SK-N-SH (cell line): ENCODE measurements around the gene SLC12A7. TPM values are rescaled to one million over a fixed set of nuclear protein-coding genes. Genes with fewer than 3 reads are reported as not detected.

ENCODE experiments used
- CTCF ChIA-PET: fragments of 300-600, 350-600 bp; formaldehyde crosslinking; extraction: SDS; loops from one replicate; lab custom pipeline; 2021; lab: Yijun Ruan, JAX
- POLR2A ChIA-PET: fragments of 350-600 bp; sonication (Branson Sonifier 250); formaldehyde crosslinking; extraction: SDS; loops from one replicate; lab custom pipeline; 2020; ENCODE audit warnings: antibody characterized with exemption, inconsistent platforms; lab: Yijun Ruan, JAX
- DNase-seq: peaks from one replicate; pipeline ENCODE4 v3.0.0; 2012
- H2AFZ ChIP-seq: fragments of 200-600 bp; sonication (generic); 2 replicates; pipeline ENCODE4 v1.8.1; 2016; ENCODE audit warnings: antibody characterized with exemption, mild to moderate bottlenecking, low read depth
- H3F3A ChIP-seq: fragments of 200-600 bp; sonication (generic); replicated peaks from 2 replicates; pipeline ENCODE3; 2016; ENCODE audit warnings: antibody characterized with exemption, mild to moderate bottlenecking; ENCODE audit not compliant: insufficient read depth
- H3K27ac ChIP-seq, 2 experiments: fragments of 200-500 bp in 1 of 2; fragments of 200-600 bp in 1 of 2; sonication (Bioruptor generic) in 1 of 2; sonication (generic), shearing (Covaris generic) in 1 of 2; 2 replicates each; pipeline versions ENCODE4 v1.5.1 to v1.6.1; 2014 to 2016; ENCODE audit warnings: low read depth in 2 of 2, inconsistent platforms in 1 of 2, low read length in 1 of 2, mild to moderate bottlenecking in 1 of 2, mixed read lengths in 1 of 2
- H3K27me3 ChIP-seq: fragments of 200-600 bp; sonication (generic), shearing (Covaris generic); 2 replicates; pipeline ENCODE4 v1.6.1; 2016; ENCODE audit warnings: mixed run types; ENCODE audit not compliant: insufficient read depth
- H3K36me3 ChIP-seq, 2 experiments: fragments of 200-500 bp in 1 of 2; fragments of 200-600 bp in 1 of 2; sonication (Bioruptor generic) in 1 of 2; sonication (generic) in 1 of 2; replicated peaks in 1 of 2; 2 replicates each; pipeline versions ENCODE3 to v1.5.1; 2014 to 2016; ENCODE audit warnings: low read length in 1 of 2, mild to moderate bottlenecking in 1 of 2; ENCODE audit not compliant: insufficient read depth in 2 of 2, control insufficient read depth in 1 of 2
- H3K4me1 ChIP-seq, 2 experiments: fragments of 200-500 bp in 1 of 2; fragments of 200-600 bp in 1 of 2; sonication (Bioruptor generic) in 1 of 2; sonication (generic), shearing (Covaris generic) in 1 of 2; 2 replicates each; pipeline versions ENCODE4 v1.5.1 to v1.6.1; 2014 to 2016; ENCODE audit warnings: low read depth in 1 of 2, low read length in 1 of 2, mixed run types in 1 of 2; ENCODE audit not compliant: insufficient read depth in 2 of 2, control insufficient read depth in 1 of 2
- H3K4me2 ChIP-seq: fragments of 200-600 bp; sonication (generic), shearing (Covaris generic); 2 replicates; pipeline ENCODE4 v1.6.1; 2017; ENCODE audit warnings: mixed run types
- H3K4me3 ChIP-seq, 2 experiments: fragments of 200-500 bp in 1 of 2; fragments of 200-600 bp in 1 of 2; sonication (Bioruptor generic) in 1 of 2; sonication (generic), shearing (Covaris generic) in 1 of 2; 2 replicates each; pipeline versions ENCODE4 v1.5.1 to v1.8.1; 2014 to 2016; ENCODE audit warnings: low read depth in 2 of 2, inconsistent platforms in 1 of 2, low read length in 1 of 2, mild to moderate bottlenecking in 1 of 2, mixed read lengths in 1 of 2, moderate library complexity in 1 of 2
- H3K79me2 ChIP-seq: fragments of 200-600 bp; sonication (generic); 2 replicates; pipeline ENCODE4 v1.8.1; 2017; ENCODE audit warnings: mild to moderate bottlenecking; ENCODE audit not compliant: insufficient read depth
- H3K9ac ChIP-seq: fragments of 200-600 bp; sonication (generic); 2 replicates; pipeline ENCODE4 v1.6.1; 2017; ENCODE audit warnings: mixed run types
- H3K9me2 ChIP-seq: fragments of 200-600 bp; sonication (generic); 2 replicates; pipeline ENCODE4 v1.6.1; 2017; ENCODE audit warnings: mixed run types
- H3K9me3 ChIP-seq: fragments of 200-600 bp; sonication (generic); 2 replicates; pipeline ENCODE4 v1.6.1; 2017; ENCODE audit warnings: mixed run types, mild to moderate bottlenecking, moderate library complexity
- H4K20me1 ChIP-seq: fragments of 200-600 bp; sonication (generic); 2 replicates; pipeline ENCODE4 v1.6.1; 2017; ENCODE audit warnings: mild to moderate bottlenecking, mixed run types; ENCODE audit not compliant: insufficient read depth
- ELF1 ChIP-seq: IDR thresholded peaks from 2 replicates; pipeline ENCODE4 v1.4.0; 2012
- EP300 ChIP-seq, 2 experiments: IDR thresholded peaks; 2 replicates each; pipeline versions ENCODE4 v1.4.0 to v1.6.1; 2012; ENCODE audit warnings: borderline replicate concordance in 1 of 2, low read depth in 1 of 2, low read length in 1 of 2
- EZH2phosphoT487 ChIP-seq: fragments of 200-600 bp; sonication (generic); IDR thresholded peaks from 2 replicates; pipeline ENCODE4 v1.6.1; 2017; ENCODE audit warnings: low read depth, mixed run types, mild to moderate bottlenecking, antibody characterized with exemption, moderate library complexity, borderline replicate concordance
- FOXJ3 ChIP-seq: sonication (generic); formaldehyde crosslinking; IDR thresholded peaks from 2 replicates; pipeline ENCODE4 v1.5.1; 2020; ENCODE audit warnings: mild to moderate bottlenecking, missing genetic modification reagents
- FOXM1 ChIP-seq: IDR thresholded peaks from 2 replicates; pipeline ENCODE4 v1.4.0; 2012; ENCODE audit warnings: low read depth, mild to moderate bottlenecking
- GABPA ChIP-seq: IDR thresholded peaks from 2 replicates; pipeline ENCODE4 v1.4.0; 2012; ENCODE audit warnings: low read depth, mild to moderate bottlenecking
- JUND ChIP-seq: IDR thresholded peaks from 2 replicates; pipeline ENCODE4 v1.4.0; 2012
- NFIC ChIP-seq: IDR thresholded peaks from 2 replicates; pipeline ENCODE4 v1.4.0; 2012; ENCODE audit warnings: borderline replicate concordance
- POLR2AphosphoS5 ChIP-seq: IDR thresholded peaks from 2 replicates; pipeline ENCODE4 v1.6.1; 2012; ENCODE audit warnings: low read depth, low read length
- RCOR1 ChIP-seq: fragments of 150-350 bp; IDR thresholded peaks from 2 replicates; pipeline ENCODE4 v1.6.1; 2017; ENCODE audit warnings: antibody characterized with exemption, low read length
- SMC3 ChIP-seq: IDR thresholded peaks from 2 replicates; pipeline ENCODE4 v1.6.1; 2012; ENCODE audit warnings: low read depth, low read length, improper control_type of control experiment
- TCF12 ChIP-seq: IDR thresholded peaks from 2 replicates; pipeline ENCODE4 v1.4.0; 2012
- TEAD4 ChIP-seq: IDR thresholded peaks from 2 replicates; pipeline ENCODE4 v1.4.0; 2012; ENCODE audit warnings: mild to moderate bottlenecking, borderline replicate concordance; ENCODE audit not compliant: insufficient read depth
- WGBS: methylation state at CpG from one replicate; pipeline ENCODE4 v1.1.6; 2017; ENCODE audit warnings: low lambda C conversion rate; 5-methylcytosine and 5-hydroxymethylcytosine counted together
- polyA plus RNA-seq, 3 experiments: library from polyadenylated mRNA; depleted of rRNA; stranded (reverse); fragments of >200 nt; gene quantifications; 2 replicates each; pipeline ENCODE4 v1.2.3, GENCODE V29; 2012
- TF ChIP-seq, protein P1 (sequence below): IDR thresholded peaks from 2 replicates; pipeline ENCODE4 v1.4.0; 2012; ENCODE audit warnings: low read depth
- TF ChIP-seq, protein P2 (sequence below): fragments of 150-350 bp; IDR thresholded peaks from 2 replicates; pipeline ENCODE4 v1.6.1; 2016; ENCODE audit warnings: mild to moderate bottlenecking, low read depth, low read length
- TF ChIP-seq, protein P3 (sequence below): IDR thresholded peaks from 2 replicates; pipeline ENCODE4 v1.4.0; 2012; ENCODE audit warnings: low read depth, borderline replicate concordance
- TF ChIP-seq, protein P4 (sequence below): IDR thresholded peaks from 2 replicates; pipeline ENCODE4 v1.4.0; 2012; ENCODE audit warnings: low read depth, borderline replicate concordance
- TF ChIP-seq, protein P5 (sequence below): IDR thresholded peaks from 2 replicates; pipeline ENCODE4 v1.6.1; 2012; ENCODE audit warnings: mild to moderate bottlenecking, low read depth, low read length, moderate library complexity
- TF ChIP-seq, protein P6 (sequence below): IDR thresholded peaks from 2 replicates; pipeline ENCODE4; 2012

SLC12A7 gene
- polyA plus RNA-seq, 1 of the 3 experiments (the other 2 are of a cell fraction): 2.6 TPM

DNA sequence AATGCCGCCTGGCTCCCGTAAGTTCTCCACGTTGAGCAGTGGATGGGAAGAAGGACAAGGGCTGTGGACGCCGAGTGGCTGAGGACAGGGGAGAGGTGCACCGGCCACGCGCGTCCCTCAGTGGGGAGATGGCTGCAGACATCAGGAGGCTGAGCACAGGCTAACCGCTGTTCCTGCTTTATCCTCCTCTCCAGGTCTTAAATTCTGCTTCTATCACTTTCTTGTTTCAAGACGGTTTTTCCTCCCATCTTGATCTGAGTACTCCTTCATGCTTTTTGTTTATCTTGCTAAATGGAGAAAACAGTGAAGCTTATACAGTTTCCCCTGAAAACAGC, 47.4 kb upstream of the SLC12A7 start (continued):
- no peak for TF ChIP-seq ELF1
- TF ChIP-seq, protein P1, sequence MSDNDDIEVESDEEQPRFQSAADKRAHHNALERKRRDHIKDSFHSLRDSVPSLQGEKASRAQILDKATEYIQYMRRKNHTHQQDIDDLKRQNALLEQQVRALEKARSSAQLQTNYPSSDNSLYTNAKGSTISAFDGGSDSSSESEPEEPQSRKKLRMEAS: no peak
- TF ChIP-seq GABPA: no peak
- no peak for TF ChIP-seq RCOR1
- TF ChIP-seq, protein P2, sequence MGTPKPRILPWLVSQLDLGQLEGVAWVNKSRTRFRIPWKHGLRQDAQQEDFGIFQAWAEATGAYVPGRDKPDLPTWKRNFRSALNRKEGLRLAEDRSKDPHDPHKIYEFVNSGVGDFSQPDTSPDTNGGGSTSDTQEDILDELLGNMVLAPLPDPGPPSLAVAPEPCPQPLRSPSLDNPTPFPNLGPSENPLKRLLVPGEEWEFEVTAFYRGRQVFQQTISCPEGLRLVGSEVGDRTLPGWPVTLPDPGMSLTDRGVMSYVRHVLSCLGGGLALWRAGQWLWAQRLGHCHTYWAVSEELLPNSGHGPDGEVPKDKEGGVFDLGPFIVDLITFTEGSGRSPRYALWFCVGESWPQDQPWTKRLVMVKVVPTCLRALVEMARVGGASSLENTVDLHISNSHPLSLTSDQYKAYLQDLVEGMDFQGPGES: no peak
- no peak for TF ChIP-seq POLR2AphosphoS5
- TF ChIP-seq, protein P3, sequence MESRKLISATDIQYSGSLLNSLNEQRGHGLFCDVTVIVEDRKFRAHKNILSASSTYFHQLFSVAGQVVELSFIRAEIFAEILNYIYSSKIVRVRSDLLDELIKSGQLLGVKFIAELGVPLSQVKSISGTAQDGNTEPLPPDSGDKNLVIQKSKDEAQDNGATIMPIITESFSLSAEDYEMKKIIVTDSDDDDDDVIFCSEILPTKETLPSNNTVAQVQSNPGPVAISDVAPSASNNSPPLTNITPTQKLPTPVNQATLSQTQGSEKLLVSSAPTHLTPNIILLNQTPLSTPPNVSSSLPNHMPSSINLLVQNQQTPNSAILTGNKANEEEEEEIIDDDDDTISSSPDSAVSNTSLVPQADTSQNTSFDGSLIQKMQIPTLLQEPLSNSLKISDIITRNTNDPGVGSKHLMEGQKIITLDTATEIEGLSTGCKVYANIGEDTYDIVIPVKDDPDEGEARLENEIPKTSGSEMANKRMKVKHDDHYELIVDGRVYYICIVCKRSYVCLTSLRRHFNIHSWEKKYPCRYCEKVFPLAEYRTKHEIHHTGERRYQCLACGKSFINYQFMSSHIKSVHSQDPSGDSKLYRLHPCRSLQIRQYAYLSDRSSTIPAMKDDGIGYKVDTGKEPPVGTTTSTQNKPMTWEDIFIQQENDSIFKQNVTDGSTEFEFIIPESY: no peak
- TF ChIP-seq FOXM1: no peak
- TF ChIP-seq, protein P4, sequence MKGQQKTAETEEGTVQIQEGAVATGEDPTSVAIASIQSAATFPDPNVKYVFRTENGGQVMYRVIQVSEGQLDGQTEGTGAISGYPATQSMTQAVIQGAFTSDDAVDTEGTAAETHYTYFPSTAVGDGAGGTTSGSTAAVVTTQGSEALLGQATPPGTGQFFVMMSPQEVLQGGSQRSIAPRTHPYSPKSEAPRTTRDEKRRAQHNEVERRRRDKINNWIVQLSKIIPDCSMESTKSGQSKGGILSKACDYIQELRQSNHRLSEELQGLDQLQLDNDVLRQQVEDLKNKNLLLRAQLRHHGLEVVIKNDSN: no peak
- TF ChIP-seq EP300 (IDR thresholded peaks at IDR 0.05; ENCODE audit: borderline replicate concordance in 1 of 2, low read depth in 1 of 2, low read length in 1 of 2): no peak

DNA sequence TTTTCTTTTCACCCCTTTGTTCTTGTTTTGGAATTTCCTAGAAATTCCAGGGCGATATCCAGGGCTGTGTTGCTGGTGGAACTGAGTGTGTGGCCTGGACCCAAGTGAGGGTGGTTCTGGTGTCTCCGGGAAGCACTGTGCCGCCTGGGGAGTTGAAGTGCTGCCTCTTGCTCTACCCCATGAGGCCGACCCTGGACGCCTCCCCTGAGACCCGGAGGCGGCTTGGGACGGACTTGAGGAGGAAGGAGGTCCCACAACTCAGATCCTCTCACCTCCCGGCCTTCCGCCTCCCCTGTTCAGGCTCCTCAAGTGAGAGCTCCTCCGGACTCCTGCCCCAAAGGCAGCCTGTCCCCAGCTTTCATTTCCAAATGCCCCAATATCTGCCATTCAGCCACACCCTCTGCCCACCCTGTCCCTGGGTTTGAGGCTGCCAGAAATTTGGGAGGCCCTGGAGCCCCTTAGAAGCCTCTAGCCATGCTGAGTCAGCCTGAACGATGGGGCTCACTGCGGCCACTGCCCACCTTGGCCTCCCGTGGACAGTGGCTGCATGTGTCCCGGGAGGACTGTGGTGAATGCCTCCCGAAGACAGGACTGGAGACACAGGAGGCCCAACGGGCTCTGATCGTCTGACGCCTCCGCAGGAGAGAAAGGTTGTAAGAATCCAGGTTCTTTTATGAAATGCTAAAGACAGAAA, 46.9 kb upstream of the SLC12A7 start:
- Histone ChIP-seq H4K20me1 (0 out of 2 replicates have a peak, but pooled peaks cover 5% of the 10 kb centered on the region), H3K4me3 (no peak overlapping the region), H3K9me2 (no peaks in the 10 kb centered on the region), H3K27me3 (peaks cover 12% of the 10 kb centered on the region), H3K36me3 (no peaks in the 10 kb centered on the region), H3K4me1 (peaks cover 0 to 12% of the 10 kb centered on the region in 2 experiments; a peak in 1 of 4 replicates), H3F3A (no peaks in the 10 kb centered on the region), H3K9ac (no peak overlapping the region), H3K9me3 (no peaks in the 10 kb centered on the region), H2AFZ (no peak overlapping the region), H3K27ac (no peak overlapping the region), H3K4me2 (no peak overlapping the region), H3K79me2 (no peaks in the 10 kb centered on the region)
- DNase-seq: no peak
- POLR2A ChIA-PET: no interaction called here
- WGBS: 65% methylated on average over 18 of the region's 20 CpGs
- CTCF ChIA-PET: interaction anchor here (0.6 to 1.5 kb wide), 2 partner anchors 9 to 18 kb away, joined by 3 to 9 read pairs; no protein-coding TSS in a partner anchor
- TF ChIP-seq JUND (no peak), TCF12 (no peak), NFIC (no peak), EZH2phosphoT487 (no peak), TEAD4 (no peak), ELF1 (no peak), FOXJ3 (CRISPR knock-in tag) (no peak), SMC3 (no peak)
- TF ChIP-seq, protein P5, sequence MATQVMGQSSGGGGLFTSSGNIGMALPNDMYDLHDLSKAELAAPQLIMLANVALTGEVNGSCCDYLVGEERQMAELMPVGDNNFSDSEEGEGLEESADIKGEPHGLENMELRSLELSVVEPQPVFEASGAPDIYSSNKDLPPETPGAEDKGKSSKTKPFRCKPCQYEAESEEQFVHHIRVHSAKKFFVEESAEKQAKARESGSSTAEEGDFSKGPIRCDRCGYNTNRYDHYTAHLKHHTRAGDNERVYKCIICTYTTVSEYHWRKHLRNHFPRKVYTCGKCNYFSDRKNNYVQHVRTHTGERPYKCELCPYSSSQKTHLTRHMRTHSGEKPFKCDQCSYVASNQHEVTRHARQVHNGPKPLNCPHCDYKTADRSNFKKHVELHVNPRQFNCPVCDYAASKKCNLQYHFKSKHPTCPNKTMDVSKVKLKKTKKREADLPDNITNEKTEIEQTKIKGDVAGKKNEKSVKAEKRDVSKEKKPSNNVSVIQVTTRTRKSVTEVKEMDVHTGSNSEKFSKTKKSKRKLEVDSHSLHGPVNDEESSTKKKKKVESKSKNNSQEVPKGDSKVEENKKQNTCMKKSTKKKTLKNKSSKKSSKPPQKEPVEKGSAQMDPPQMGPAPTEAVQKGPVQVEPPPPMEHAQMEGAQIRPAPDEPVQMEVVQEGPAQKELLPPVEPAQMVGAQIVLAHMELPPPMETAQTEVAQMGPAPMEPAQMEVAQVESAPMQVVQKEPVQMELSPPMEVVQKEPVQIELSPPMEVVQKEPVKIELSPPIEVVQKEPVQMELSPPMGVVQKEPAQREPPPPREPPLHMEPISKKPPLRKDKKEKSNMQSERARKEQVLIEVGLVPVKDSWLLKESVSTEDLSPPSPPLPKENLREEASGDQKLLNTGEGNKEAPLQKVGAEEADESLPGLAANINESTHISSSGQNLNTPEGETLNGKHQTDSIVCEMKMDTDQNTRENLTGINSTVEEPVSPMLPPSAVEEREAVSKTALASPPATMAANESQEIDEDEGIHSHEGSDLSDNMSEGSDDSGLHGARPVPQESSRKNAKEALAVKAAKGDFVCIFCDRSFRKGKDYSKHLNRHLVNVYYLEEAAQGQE: no peak
- TF ChIP-seq, protein P2: no peak
- TF ChIP-seq, protein P6, sequence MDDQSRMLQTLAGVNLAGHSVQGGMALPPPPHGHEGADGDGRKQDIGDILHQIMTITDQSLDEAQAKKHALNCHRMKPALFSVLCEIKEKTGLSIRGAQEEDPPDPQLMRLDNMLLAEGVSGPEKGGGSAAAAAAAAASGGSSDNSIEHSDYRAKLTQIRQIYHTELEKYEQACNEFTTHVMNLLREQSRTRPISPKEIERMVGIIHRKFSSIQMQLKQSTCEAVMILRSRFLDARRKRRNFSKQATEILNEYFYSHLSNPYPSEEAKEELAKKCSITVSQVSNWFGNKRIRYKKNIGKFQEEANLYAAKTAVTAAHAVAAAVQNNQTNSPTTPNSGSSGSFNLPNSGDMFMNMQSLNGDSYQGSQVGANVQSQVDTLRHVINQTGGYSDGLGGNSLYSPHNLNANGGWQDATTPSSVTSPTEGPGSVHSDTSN: no peak
- TF ChIP-seq, protein P4: no peak
